MCF 10A (cell line): ENCODE data around the gene NARS2. TPM values are rescaled to one million over a fixed set of nuclear protein-coding genes. Genes with fewer than 3 reads are reported as not detected.

ENCODE experiments used
- BruUV-seq: library from RNA; stranded (reverse); fragments of 400-500 nt; replicated peaks from 2 replicates; lab custom pipeline; 2021; lab: Mats Ljungman, UMichigan
- CTCF ChIA-PET: fragments of 300-600 bp; sonication (Branson Sonifier 250); formaldehyde crosslinking; extraction: SDS; loops from one replicate; lab custom pipeline; 2021; ENCODE audit warnings: antibody characterized with exemption, inconsistent platforms; lab: Yijun Ruan, JAX
- POLR2A ChIA-PET: fragments of 300-600, 350-650 bp; sonication (Branson Sonifier 250); formaldehyde crosslinking; extraction: SDS; loops from one replicate; lab custom pipeline; 2020; ENCODE audit warnings: antibody characterized with exemption, inconsistent platforms; lab: Yijun Ruan, JAX
- DNase-seq: peaks from one replicate; pipeline ENCODE4 v3.0.0-alpha.2; 2018; ENCODE audit not compliant: unreplicated experiment
- H3K27ac Mint-ChIP-seq: one replicate; pipeline ENCODE4 v1.8.0; 2022; ENCODE audit warnings: mild to moderate bottlenecking, low read depth, mixed read lengths; ENCODE audit not compliant: unreplicated experiment
- H3K27me3 Mint-ChIP-seq: one replicate; pipeline ENCODE4 v1.8.0; 2022; ENCODE audit warnings: mixed read lengths; ENCODE audit not compliant: insufficient read depth, unreplicated experiment
- H3K36me3 Mint-ChIP-seq: one replicate; pipeline ENCODE4 v1.8.0; 2022; ENCODE audit warnings: mild to moderate bottlenecking, moderate library complexity, mixed read lengths; ENCODE audit not compliant: insufficient read depth, unreplicated experiment
- H3K4me1 Mint-ChIP-seq: one replicate; pipeline ENCODE4 v1.8.0; 2022; ENCODE audit warnings: mixed read lengths; ENCODE audit not compliant: insufficient read depth, unreplicated experiment
- H3K4me3 Mint-ChIP-seq: one replicate; pipeline ENCODE4 v1.8.0; 2022; ENCODE audit warnings: mild to moderate bottlenecking, moderate library complexity, mixed read lengths; ENCODE audit not compliant: unreplicated experiment
- H3K9me3 Mint-ChIP-seq: one replicate; pipeline ENCODE4 v1.8.0; 2022; ENCODE audit warnings: mixed read lengths; ENCODE audit not compliant: unreplicated experiment
- intact Hi-C: fragments of 100-400 bp; cut with micrococcal nuclease; formaldehyde crosslinking; loops from 2 replicates; pipeline ENCODE4 v1.14.1; 2022
- total RNA-seq: library from RNA; stranded (reverse); gene quantifications from 2 replicates; pipeline ENCODE4 v1.2.3, GENCODE V29; 2022
- TF ChIP-seq, protein P1 (sequence below): fragments of 200-600 bp; IDR thresholded peaks from one replicate; pipeline ENCODE4 v1.8.0; 2022; ENCODE audit warnings: antibody characterized with exemption, mild to moderate bottlenecking; ENCODE audit not compliant: unreplicated experiment

Gene NARS2
- total RNA-seq, 1 experiment from 2014 or later: 24.6 TPM

DNA sequence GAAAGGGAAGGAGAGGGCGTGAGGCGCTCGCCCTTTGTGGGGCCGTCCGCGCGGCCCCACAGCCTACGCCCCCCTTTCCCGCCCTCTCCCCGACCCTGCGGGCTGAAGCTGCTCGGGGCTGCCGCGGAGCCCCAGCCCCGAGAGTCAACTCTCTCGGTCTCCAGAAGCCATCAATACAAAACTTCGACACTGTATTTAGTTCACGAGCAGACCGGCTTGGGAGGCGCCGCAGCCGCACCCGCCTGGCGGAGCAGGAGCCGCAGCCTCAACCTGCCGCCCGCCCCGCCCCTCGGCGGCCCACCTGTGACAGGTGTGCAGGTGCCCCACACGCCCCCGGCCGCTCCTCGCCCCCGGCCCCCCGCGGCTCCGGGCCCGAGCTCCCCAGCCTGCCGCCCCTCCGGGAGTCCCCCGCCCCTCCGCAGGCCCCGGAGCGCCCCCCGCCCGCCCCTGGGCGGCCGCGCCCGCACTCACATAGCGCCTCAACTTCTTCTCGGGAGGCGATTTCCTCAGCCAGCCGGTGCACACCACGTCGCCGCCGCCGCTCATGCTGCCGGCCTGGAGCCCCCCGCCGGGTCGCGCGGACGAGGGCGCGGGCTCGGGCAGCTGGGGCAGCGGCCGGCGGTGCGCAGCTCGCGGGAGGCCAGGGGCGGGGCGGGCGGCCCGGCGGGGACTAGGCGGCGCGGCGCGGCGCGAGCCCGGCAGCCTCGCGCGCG is 157.3 kb downstream of the NARS2 start, which contains the start of gene GAB2:
Gene GAB2, minus strand, starts transcription at position 646 of the 713 bp plus-strand sequence. Its CDS starts 100 bp downstream, at position 546.
- POLR2A ChIA-PET: interaction anchor here (0.8 to 2.9 kb wide), 9 partner anchors 65 to 338 kb away, joined by 3 to 14 read pairs (median 5); partner anchors contain the start of genes KCTD21, NARS2, NDUFC2 and USP35
- CTCF ChIA-PET: interaction anchor here (0.6 to 5.4 kb wide), 8 partner anchors 11 to 741 kb away, joined by 3 to 58 read pairs (median 6); partner anchors contain the start of gene NARS2
- Mint-ChIP-seq H3K36me3 (no peaks in the 10 kb centered on the region), H3K27ac (peak within 1 kb of the TSS; percentile 57), H3K27me3 (no peaks in the 10 kb centered on the region), H3K4me3 (peak within 1 kb of the TSS; percentile 78), H3K9me3 (no peaks in the 10 kb centered on the region), H3K4me1 (peaks cover 19% of the 10 kb centered on the region)
- TF ChIP-seq, protein P1, sequence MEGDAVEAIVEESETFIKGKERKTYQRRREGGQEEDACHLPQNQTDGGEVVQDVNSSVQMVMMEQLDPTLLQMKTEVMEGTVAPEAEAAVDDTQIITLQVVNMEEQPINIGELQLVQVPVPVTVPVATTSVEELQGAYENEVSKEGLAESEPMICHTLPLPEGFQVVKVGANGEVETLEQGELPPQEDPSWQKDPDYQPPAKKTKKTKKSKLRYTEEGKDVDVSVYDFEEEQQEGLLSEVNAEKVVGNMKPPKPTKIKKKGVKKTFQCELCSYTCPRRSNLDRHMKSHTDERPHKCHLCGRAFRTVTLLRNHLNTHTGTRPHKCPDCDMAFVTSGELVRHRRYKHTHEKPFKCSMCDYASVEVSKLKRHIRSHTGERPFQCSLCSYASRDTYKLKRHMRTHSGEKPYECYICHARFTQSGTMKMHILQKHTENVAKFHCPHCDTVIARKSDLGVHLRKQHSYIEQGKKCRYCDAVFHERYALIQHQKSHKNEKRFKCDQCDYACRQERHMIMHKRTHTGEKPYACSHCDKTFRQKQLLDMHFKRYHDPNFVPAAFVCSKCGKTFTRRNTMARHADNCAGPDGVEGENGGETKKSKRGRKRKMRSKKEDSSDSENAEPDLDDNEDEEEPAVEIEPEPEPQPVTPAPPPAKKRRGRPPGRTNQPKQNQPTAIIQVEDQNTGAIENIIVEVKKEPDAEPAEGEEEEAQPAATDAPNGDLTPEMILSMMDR: no peak
- intact Hi-C loops: loop anchor here (1.0 kb wide), 1 partner anchor 229 kb away; the partner anchor contains the start of genes KCTD21 and USP35
- DNase-seq: no peak
- BruUV-seq: no TSS peak

DNA sequence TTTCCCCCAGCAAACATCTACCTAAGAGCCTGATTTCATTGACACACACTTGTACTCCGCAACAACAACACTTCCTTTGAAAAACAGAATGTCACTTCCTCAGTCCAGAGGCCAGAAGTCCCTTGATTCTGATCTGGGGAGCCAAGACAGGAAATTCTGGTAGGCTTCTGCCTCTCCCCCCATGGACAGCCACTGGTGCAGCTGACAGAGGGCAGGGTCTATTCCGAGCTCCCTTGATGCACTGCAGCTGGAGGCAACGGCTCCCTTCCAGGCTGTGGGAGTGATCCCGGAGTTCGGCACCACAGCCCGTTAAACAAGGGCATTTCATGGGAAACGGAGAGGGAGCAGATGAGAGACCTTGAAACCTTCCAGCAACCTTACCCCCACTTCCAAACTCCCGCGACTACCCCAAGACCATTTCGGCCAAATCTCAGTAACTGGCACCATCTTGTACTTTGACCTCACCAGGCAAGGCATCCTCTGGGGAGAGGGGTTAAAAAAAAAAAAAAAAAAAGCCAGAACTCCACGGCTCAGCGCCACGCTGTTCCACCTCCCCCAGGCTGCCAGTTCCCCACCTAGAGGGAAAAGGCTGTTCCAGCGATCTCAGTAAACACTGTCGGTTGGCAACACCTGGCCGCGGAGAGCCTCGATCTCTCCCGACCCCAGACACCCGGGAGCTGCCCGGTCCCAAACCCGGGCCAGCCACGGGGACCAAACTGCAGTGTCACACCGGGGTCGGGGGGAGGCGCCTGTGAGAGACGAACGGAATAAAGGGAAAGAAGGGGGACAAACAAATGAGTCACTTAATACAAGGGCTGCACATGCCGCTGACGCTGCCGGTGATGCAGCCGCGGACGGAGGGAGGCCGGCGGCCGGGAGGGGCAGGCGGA is 158.1 kb downstream of the NARS2 start:
- TF ChIP-seq, protein P1: peak; percentile 47
- BruUV-seq: TSS peak; percentile 32

DNA sequence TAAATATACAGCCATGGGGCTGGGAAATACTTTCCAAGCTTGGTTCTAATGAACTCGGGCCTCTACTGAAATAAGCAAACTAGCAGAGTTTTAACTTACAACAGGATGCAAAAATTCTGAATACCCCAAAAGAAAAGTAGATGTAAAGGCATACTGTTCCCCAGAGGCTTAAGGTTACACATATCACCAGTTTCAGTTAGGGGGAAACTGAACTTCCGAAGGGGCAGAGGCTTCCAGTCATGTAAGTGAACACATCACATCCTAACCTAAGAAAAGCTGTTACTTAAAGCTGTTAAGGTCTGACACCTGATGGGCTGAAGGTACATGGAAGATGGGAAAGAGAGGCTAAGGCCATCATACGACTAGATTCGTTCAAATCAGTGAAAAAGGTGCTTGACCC is 159.3 kb downstream of the NARS2 start:
- Mint-ChIP-seq H3K27ac (no peak overlapping the region), H3K27me3 (no peaks in the 10 kb centered on the region), H3K4me3 (no peak overlapping the region), H3K36me3 (no peaks in the 10 kb centered on the region), H3K4me1 (peaks cover 11% of the 10 kb centered on the region), H3K9me3 (no peaks in the 10 kb centered on the region)
- ChIA-PET CTCF (interaction anchor here (0.6 to 5.4 kb wide), 13 partner anchors 13 to 338 kb away, joined by 3 to 58 read pairs (median 4); partner anchors contain the start of gene NARS2), POLR2A (interaction anchor here (0.9 to 2.6 kb wide), 4 partner anchors 8 to 276 kb away, joined by 3 to 9 read pairs (median 4); partner anchors contain the start of genes ALG8 and NARS2)
- no TSS peak for BruUV-seq
- intact Hi-C loops: no loop called here
- DNase-seq: no peak
- TF ChIP-seq, protein P1: no peak

More for the DNA sequence above, 158.1 kb downstream of the NARS2 start:
- ChIA-PET POLR2A (interaction anchor here (0.6 to 2.9 kb wide), 8 partner anchors 10 to 277 kb away, joined by 3 to 14 read pairs (median 4); partner anchors contain the start of genes ALG8, KCTD21 and NARS2), CTCF (interaction anchor here (0.6 to 5.4 kb wide), 11 partner anchors 10 to 742 kb away, joined by 3 to 58 read pairs (median 6); partner anchors contain the start of gene NARS2)
- Mint-ChIP-seq H3K27me3 (no peaks in the 10 kb centered on the region), H3K4me1 (peaks cover 19% of the 10 kb centered on the region), H3K36me3 (no peaks in the 10 kb centered on the region), H3K4me3 (peak overlapping the region; percentile 78), H3K27ac (peak overlapping the region; percentile 57), H3K9me3 (no peaks in the 10 kb centered on the region)
- intact Hi-C loops: loop anchor here (1.0 kb wide), 1 partner anchor 228 kb away; the partner anchor contains the start of genes KCTD21 and USP35
- DNase-seq: peak; percentile 66
